NCI-H82 treated with DMSO at 0.1 percent for 48 hours (cell line): Measurements from ENCODE around the gene MTCP1.

Experiments
- DNase-seq: peaks from one replicate; lab custom pipeline; 2025; ENCODE audit not compliant: unreplicated experiment; lab: John Stamatoyannopoulos, UW

The MTCP1 gene

GRCh38 chrX:155070975-155071693 is at the start of gene MTCP1, which contains the start of the genes BRCC3 and CMC4:
MTCP1 (minus strand) TSS chrX:155071136; CDS start chrX:155066010, 5,126 bp downstream.
BRCC3 (plus strand) TSS chrX:155071508; CDS start chrX:155071528, 20 bp downstream.
CMC4 (minus strand) TSS chrX:155071136; CDS start chrX:155064023, 7,113 bp downstream.
- DNase-seq: peak; percentile 72

GRCh38 chrX:155115174-155115819 is 44.4 kb upstream of the MTCP1 start:
- DNase-seq: no peak

DNA sequence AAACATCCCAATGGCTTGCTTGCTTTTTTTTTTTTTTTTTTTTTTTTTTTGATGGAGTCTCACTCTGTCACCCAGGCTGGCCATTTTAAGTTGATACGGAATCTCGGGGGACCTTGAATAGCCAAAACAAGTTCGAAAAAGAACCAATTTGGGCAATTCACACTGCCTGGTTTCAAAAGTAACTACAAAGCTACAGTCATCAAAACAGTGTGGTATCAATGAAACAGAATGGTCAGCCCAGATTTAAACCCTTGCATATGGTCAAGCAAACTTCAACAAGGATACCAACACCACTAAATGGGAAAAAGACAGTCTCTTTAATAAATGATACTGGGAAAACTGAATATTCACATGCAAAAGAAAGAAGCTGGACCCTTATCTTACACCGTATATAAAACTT is 42.2 kb upstream of the MTCP1 start:
- DNase-seq: no peak

- DNase-seq: no peak
Observed at GRCh38 chrX:155112171-155112570, 41.2 kb upstream of the MTCP1 start.

DNA sequence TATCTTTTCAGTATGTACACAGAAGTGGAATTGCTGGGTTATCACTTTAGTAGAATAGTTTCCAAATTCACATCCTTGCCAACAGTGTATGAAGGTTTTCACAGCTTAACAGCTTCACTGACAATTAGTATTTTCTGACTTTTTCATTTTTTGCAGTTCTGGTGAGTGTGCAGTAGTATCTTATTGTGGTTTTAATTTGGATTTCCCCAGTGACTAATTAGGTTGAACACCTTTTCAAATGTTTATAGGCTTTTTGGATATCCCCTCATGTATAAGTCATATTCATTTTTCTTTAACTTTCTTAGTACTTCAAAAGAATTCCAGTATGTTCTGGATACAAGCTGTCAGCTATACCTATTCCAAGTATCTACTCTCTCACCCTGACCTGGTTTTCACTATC is 37.5 kb upstream of the MTCP1 start:
- DNase-seq: no peak

GRCh38 chrX:155105919-155106318 is 35.0 kb upstream of the MTCP1 start:
- no peak for DNase-seq

- DNase-seq: no peak
Observed at GRCh38 chrX:155094468-155095061, 23.6 kb upstream of the MTCP1 start.

DNA sequence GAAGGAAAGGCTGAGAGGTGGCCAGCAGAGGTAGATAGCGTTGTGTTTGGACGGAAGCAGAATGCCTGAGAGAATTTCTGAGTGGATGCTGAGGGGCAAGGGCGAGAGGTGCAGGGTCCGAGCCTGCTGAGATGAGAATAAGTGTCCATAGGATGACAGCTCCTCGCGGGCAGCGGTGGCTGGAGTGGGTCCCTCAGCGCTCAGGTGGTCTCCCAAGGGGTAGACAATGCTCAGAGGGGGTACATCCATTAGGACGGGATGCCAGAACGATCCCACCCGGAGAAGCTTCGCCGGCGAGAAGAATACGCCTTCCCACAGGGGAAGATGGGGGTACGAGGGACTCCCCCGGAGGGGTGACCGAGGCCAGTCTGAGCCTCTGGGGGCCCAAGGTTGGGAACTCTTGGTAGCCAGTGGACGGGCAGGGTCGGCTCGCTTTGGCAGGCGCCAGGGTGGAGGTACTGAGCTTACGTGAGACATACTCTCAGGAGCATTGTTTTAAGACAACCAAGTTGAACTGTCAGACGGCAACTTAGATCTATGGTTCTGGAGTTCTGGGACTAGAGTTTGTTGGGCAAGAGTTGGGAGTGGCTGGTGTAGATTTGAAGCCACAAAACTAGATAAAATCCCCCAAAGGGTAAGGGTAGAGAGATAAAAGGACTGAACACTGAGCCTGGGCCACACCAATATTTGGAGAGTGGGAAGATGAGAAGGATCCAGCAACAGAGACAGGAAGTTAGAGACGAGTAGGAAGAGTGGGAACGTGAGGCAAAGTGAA is 16.2 kb upstream of the MTCP1 start:
- no peak for DNase-seq

DNA sequence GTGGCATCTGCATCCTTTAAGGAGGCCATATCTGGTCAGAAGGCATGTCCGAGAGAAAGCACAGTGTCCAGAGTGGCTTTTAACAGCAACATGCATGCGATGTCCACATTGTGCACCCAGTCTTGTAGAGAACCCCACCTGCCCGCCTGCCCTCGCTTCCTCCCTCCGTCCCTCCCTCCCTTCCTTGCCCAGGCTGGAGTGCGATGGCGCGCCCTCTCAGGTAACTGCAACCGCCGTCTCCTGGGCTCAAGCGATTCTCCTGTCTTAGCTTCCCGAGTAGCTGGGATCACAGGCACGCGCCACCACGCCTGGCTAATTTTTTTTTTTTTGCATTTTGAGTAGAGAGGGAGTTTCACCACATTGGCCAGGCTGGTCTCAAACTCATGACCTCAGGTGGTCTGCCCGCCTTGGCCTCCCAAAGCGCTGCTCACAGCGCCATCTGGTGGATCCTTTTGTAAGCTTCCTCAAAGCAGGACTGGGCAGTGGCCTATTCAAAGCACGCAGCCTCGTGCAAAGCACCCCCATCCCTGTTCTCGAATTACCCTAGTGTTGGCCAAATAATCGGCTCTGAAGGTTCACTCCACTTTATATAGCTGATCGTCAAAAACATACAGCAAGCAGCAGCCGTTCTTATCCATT is 15.4 kb upstream of the MTCP1 start:
- no peak for DNase-seq

GRCh38 chrX:155071694-155072280 is 851 bp upstream of the MTCP1 start:
- no peak for DNase-seq

- no peak for DNase-seq
Observed at GRCh38 chrX:155070663-155070974, 317 bp downstream of the MTCP1 start.

DNA sequence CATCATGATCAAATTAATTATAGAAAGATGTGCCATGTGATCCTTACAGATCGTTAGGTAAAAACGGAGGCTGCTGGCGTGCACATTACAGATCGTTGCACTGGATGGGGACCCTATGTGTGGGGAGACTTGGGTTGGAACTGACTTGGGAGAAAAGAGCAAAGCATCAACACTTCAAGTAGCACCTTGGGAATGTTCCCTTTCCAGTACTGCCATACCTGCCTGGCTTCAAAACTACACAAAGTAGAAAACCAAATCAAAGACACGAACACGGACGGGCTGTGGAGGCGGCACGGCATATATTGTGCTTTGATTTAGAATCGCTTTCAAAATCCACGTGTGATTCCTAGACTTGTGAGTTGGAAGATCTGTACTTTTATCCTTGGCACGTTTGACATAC is 898 bp downstream of the MTCP1 start:
- DNase-seq: no peak

DNA sequence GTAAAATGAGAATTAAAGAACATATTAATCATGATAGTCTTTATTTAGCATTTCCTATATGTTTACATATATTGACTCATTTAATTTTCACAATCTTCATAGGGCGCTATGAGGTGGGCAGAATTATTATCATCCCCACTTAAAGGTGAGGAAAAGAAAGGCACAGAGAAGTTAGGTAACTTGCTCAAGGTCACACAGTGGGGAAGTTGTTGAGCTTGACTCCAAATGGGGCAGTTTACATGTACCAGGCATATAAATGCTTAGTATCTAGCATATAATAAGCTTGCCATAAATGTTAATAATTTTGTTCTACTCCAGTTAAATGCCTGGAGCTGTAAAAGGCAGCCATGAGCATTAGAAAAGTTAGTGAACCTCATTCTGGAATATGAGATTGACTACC is 1.5 kb downstream of the MTCP1 start:
- no peak for DNase-seq

DNA sequence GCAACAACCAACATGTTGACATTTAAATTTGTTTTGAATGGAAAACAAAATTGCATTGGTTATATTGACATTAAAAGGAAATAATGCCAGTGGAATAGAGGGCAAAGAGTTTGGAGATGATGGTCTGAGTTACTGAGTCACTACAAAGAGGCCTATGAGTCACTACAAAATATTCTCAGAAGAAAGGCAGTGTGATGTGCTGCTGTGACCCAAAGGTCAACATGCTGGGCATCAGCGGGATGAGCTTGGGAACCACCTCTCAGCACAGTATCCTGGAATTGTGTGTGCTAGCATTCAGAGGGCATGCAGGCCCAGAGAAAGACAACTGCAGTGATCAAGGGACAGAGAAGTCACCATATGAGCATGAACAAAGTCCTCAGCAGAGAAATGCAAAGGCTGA is 2.8 kb downstream of the MTCP1 start:
- DNase-seq: no peak

- DNase-seq: no peak
Observed at GRCh38 chrX:155065035-155065734, 5.8 kb downstream of the MTCP1 start.

DNA sequence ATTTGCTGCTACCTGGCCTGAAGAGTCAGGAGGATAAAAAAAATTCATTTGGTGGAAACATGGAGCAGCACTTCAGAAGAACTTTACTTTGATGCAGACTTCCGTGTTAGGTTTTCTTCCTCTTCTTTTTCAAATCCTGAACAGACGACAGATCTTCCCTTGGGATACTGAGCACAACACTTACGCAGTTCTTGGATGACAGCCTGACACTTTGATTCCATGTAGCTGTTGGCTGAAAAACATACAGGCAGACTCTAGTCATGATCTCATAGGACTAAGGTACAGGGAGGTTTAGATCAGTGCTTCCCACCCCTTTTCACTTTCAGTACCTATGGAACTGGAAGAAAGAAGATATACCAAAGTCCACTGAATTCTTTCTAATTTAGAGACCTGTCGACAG is 9.2 kb downstream of the MTCP1 start:
- no peak for DNase-seq

DNA sequence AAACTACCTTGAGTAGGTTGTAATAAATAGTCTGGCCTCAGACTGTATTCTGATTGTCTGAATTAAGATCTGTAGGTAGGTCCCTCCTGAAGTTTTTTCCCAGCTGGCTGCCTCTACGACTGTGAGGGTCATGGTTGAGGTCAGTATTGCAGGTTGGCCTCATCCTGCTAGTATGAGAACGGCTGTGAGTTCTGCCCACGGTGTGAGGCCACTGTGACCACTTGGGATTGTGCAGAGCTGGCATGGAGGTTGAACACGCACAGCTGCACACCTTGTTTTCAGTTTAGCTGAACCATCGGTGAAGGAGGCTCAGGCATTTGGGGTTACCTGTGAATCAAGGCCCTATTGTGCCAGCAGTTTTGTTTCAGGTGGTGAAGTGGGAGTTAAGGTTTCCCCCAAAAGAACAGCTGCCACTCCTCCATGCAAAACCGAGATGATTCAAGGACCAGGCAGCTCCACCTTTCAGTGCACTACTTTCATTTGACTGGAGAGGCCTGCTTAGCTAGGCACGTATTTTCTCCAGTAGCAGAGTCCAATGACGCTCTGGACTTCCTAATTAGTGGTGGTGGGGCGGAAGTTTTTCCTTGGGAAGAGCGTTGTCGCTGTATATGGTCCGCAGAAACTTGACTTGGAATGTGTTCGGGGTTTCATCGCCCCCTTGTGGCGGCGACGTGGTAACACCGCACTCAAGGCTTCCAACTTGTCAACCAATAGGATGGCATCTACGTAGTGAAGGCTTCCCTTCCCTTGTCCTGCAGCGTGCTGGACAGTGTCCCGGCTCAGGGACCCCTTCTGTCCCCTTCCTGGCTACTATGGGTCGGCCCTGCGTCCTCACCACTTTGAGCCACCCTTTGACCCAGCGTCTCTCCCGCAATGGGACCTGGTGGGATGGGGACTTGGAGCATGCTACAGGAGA is 13.8 kb downstream of the MTCP1 start:
- DNase-seq: no peak

DNA sequence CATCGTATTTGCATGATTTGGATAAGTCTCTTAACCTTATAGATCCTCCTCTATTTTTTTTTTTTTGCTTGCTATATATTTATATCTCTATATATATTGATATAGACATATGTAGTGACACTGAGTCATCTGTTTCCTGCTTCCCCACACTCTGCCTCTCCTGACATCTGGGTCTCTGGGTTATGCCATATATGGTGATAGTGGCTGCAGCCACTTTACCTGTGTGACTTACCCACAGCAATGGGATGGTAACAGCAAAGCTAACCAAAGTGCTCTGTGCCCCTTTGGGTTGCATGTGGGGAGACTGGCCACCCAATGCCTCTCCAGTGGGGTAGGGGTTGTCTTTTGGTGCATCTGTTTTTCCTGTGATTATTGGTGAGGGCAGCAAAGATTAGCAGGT is 14.5 kb downstream of the MTCP1 start:
- DNase-seq: no peak

DNA sequence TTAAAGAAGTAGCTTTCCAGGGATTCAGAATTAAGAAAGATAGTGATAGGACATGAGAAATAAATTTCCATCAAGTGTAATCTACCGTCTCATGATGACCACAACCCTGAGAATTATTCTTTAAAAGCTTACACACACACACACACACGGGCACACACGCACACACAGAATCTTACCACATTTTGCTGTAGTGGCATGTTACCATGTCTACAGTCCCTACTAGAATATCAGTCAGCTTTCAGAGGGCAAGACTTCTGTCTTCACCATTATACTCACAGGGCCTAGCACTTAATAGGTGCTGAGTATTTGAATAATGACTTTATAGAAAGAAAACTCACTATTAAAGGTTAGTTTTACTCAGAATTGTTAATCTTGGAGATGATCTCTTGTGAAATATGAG is 15.4 kb downstream of the MTCP1 start:
- DNase-seq: no peak
